DMS 273 treated with DMSO at 0.1 percent for 48 hours (cell line): ENCODE data around the gene SCPEP1.
"Not testable (repeated sequence)": the region's sequence is repeated elsewhere in the genome, so short reads cannot be mapped to it uniquely, and the experiment has no call there.

Source experiments
- DNase-seq: peaks from one replicate; lab custom pipeline; 2025; lab: John Stamatoyannopoulos, UW

Gene SCPEP1

GRCh38 chr17:56965241-56965640 lies 12.7 kb upstream of the SCPEP1 start:
- DNase-seq, result not testable (repeated sequence)

GRCh38 chr17:56965681-56966080 lies 12.2 kb upstream of the SCPEP1 start:
- DNase-seq, result not testable (repeated sequence)

GRCh38 chr17:56966338-56966737 lies 11.6 kb upstream of the SCPEP1 start:
- no peak for DNase-seq

GRCh38 chr17:56970974-56971373 lies 7.0 kb upstream of the SCPEP1 start:
- no peak for DNase-seq

GRCh38 chr17:56972111-56972730 lies 5.7 kb upstream of the SCPEP1 start:
- no peak for DNase-seq

- DNase-seq, result no peak
These were observed 4.4 kb upstream of the SCPEP1 start for GRCh38 chr17:56973520-56973919.

GRCh38 chr17:56974055-56974454 lies 3.9 kb upstream of the SCPEP1 start:
- DNase-seq, result no peak

- no peak for DNase-seq
These were observed 2.3 kb upstream of the SCPEP1 start for GRCh38 chr17:56975656-56976055.

GRCh38 chr17:56976941-56977608 lies 856 bp upstream of the SCPEP1 start:
- no peak for DNase-seq

GRCh38 chr17:56978441-56979090 lies 635 bp downstream of the SCPEP1 start:
- DNase-seq, result no peak

- DNase-seq, result no peak
These were observed 1.2 kb downstream of the SCPEP1 start for GRCh38 chr17:56979091-56979480.

- DNase-seq, result not testable (repeated sequence)
These were observed 2.6 kb downstream of the SCPEP1 start for GRCh38 chr17:56980526-56980925.

- DNase-seq, result no peak
These were observed 4.4 kb downstream of the SCPEP1 start for GRCh38 chr17:56982312-56982711.

- DNase-seq, result no peak
These were observed 5.4 kb downstream of the SCPEP1 start for GRCh38 chr17:56983366-56983765.

GRCh38 chr17:56985371-56986162 lies 7.6 kb downstream of the SCPEP1 start:
- no peak for DNase-seq

- DNase-seq, result no peak
These were observed 9.4 kb downstream of the SCPEP1 start for GRCh38 chr17:56987283-56987834.

- DNase-seq, result no peak
These were observed 11.1 kb downstream of the SCPEP1 start for GRCh38 chr17:56988901-56989572.

GRCh38 chr17:56992364-56992763 lies 14.4 kb downstream of the SCPEP1 start:
- DNase-seq, result no peak

- no peak for DNase-seq
These were observed 16.3 kb downstream of the SCPEP1 start for GRCh38 chr17:56994009-56994792.

GRCh38 chr17:56995766-56996165 lies 17.8 kb downstream of the SCPEP1 start:
- no peak for DNase-seq

GRCh38 chr17:56997313-56997712 lies 19.4 kb downstream of the SCPEP1 start:
- DNase-seq, result no peak
